ENCODE data around the gene TRABD2B. TPM values are rescaled to one million over a fixed set of nuclear protein-coding genes. Genes with fewer than 3 reads are reported as not detected.

TRABD2B gene
- total and polyA plus RNA-seq, 2 of the 13 experiments (the other 11 are each of a cell fraction or from before 2014, with no cell fraction given) = 0.04 TPM; not detected in 1

DNA sequence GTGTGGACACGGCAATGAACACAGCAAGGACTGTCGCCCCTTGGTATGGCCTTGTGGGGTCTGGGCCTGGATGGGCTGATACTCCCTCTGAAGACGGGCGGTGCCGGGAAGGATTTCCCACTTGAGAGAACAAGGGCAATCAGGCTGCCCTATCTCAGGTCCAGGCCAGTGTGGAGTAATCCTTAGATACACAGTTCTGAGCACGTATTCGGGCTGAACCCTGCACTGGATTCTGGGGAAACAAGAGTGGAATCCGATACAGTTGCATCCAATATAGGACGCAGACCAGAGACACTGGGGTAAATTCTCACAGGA, 177.7 kb downstream of the TRABD2B start (continued):
- no peak for TF ChIP-seq RFX3 (CRISPR knock-in tag; IDR thresholded peaks at IDR 0.05)
- TF ChIP-seq ZNF574 (CRISPR knock-in tag; IDR thresholded peaks at IDR 0.05) = peak; percentile 49; the same call in 1 of the 2 replicates
- peak; percentile 66; the same call in 1 of the 2 replicates for TF ChIP-seq HOXD1 (CRISPR knock-in tag; IDR thresholded peaks at IDR 0.05)
- TF ChIP-seq, protein P1, sequence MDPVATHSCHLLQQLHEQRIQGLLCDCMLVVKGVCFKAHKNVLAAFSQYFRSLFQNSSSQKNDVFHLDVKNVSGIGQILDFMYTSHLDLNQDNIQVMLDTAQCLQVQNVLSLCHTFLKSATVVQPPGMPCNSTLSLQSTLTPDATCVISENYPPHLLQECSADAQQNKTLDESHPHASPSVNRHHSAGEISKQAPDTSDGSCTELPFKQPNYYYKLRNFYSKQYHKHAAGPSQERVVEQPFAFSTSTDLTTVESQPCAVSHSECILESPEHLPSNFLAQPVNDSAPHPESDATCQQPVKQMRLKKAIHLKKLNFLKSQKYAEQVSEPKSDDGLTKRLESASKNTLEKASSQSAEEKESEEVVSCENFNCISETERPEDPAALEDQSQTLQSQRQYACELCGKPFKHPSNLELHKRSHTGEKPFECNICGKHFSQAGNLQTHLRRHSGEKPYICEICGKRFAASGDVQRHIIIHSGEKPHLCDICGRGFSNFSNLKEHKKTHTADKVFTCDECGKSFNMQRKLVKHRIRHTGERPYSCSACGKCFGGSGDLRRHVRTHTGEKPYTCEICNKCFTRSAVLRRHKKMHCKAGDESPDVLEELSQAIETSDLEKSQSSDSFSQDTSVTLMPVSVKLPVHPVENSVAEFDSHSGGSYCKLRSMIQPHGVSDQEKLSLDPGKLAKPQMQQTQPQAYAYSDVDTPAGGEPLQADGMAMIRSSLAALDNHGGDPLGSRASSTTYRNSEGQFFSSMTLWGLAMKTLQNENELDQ (CRISPR knock-in tag; IDR thresholded peaks at IDR 0.05; ENCODE audit: borderline replicate concordance) = no peak
- TF ChIP-seq, protein P2, sequence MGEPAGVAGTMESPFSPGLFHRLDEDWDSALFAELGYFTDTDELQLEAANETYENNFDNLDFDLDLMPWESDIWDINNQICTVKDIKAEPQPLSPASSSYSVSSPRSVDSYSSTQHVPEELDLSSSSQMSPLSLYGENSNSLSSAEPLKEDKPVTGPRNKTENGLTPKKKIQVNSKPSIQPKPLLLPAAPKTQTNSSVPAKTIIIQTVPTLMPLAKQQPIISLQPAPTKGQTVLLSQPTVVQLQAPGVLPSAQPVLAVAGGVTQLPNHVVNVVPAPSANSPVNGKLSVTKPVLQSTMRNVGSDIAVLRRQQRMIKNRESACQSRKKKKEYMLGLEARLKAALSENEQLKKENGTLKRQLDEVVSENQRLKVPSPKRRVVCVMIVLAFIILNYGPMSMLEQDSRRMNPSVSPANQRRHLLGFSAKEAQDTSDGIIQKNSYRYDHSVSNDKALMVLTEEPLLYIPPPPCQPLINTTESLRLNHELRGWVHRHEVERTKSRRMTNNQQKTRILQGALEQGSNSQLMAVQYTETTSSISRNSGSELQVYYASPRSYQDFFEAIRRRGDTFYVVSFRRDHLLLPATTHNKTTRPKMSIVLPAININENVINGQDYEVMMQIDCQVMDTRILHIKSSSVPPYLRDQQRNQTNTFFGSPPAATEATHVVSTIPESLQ (CRISPR knock-in tag; conservative IDR thresholded peaks at IDR 0.05) = no peak
- TF ChIP-seq, protein P3, sequence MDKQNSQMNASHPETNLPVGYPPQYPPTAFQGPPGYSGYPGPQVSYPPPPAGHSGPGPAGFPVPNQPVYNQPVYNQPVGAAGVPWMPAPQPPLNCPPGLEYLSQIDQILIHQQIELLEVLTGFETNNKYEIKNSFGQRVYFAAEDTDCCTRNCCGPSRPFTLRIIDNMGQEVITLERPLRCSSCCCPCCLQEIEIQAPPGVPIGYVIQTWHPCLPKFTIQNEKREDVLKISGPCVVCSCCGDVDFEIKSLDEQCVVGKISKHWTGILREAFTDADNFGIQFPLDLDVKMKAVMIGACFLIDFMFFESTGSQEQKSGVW (CRISPR knock-in tag; IDR thresholded peaks at IDR 0.05; ENCODE audit: borderline replicate concordance) = no peak
- TF ChIP-seq NCOA5 (CRISPR knock-in tag; IDR thresholded peaks at IDR 0.05) = no peak
- TF ChIP-seq, protein P4, sequence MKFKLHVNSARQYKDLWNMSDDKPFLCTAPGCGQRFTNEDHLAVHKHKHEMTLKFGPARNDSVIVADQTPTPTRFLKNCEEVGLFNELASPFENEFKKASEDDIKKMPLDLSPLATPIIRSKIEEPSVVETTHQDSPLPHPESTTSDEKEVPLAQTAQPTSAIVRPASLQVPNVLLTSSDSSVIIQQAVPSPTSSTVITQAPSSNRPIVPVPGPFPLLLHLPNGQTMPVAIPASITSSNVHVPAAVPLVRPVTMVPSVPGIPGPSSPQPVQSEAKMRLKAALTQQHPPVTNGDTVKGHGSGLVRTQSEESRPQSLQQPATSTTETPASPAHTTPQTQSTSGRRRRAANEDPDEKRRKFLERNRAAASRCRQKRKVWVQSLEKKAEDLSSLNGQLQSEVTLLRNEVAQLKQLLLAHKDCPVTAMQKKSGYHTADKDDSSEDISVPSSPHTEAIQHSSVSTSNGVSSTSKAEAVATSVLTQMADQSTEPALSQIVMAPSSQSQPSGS (CRISPR knock-in tag; IDR thresholded peaks at IDR 0.05) = no peak
- no peak for TF ChIP-seq ZNF530 (CRISPR knock-in tag; IDR thresholded peaks at IDR 0.05; ENCODE audit: low read depth)
- peak; percentile 81; the same call in 1 of the 2 replicates for TF ChIP-seq HOXA3 (CRISPR knock-in tag; IDR thresholded peaks at IDR 0.05)
- TF ChIP-seq SP2 (CRISPR knock-in tag; IDR thresholded peaks at IDR 0.05) = no peak
- TF ChIP-seq, protein P5, sequence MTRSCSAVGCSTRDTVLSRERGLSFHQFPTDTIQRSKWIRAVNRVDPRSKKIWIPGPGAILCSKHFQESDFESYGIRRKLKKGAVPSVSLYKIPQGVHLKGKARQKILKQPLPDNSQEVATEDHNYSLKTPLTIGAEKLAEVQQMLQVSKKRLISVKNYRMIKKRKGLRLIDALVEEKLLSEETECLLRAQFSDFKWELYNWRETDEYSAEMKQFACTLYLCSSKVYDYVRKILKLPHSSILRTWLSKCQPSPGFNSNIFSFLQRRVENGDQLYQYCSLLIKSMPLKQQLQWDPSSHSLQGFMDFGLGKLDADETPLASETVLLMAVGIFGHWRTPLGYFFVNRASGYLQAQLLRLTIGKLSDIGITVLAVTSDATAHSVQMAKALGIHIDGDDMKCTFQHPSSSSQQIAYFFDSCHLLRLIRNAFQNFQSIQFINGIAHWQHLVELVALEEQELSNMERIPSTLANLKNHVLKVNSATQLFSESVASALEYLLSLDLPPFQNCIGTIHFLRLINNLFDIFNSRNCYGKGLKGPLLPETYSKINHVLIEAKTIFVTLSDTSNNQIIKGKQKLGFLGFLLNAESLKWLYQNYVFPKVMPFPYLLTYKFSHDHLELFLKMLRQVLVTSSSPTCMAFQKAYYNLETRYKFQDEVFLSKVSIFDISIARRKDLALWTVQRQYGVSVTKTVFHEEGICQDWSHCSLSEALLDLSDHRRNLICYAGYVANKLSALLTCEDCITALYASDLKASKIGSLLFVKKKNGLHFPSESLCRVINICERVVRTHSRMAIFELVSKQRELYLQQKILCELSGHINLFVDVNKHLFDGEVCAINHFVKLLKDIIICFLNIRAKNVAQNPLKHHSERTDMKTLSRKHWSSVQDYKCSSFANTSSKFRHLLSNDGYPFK (CRISPR knock-in tag; IDR thresholded peaks at IDR 0.05; ENCODE audit: borderline replicate concordance) = no peak
- TF ChIP-seq MLXIP (CRISPR knock-in tag; IDR thresholded peaks at IDR 0.05; ENCODE audit: borderline replicate concordance) = no peak
